Measurements from ENCODE around the gene ASPN.

ASPN gene

GRCh38 chr9:92406477-92406876 lies 75.8 kb downstream of the ASPN start:
- peak; percentile 1 for DNase-seq

All from stimulated activated CD4-positive, alpha-beta T cell treated with anti-CD3 and anti-CD28 coated beads, Interleukin-12 subunit alpha, Interleukin-12 subunit beta, amount 100 ng/mL, for 4 hours (primary cell).